ENCODE measurements around the gene ARHGAP21. TPM values are rescaled to one million over a fixed set of nuclear protein-coding genes. Genes with fewer than 3 reads are reported as not detected.

The ARHGAP21 gene
- polyA plus RNA-seq, 2 of the 4 experiments (the other 2 are of a cell fraction) = 30.5 to 84.4 TPM

- TF ChIP-seq ZC3H11A (IDR thresholded peaks at IDR 0.05) = no peak
- TF ChIP-seq BHLHE40 (IDR thresholded peaks at IDR 0.05; ENCODE audit: low read depth, low read length) = no peak
- no peak for TF ChIP-seq USF2 (IDR thresholded peaks at IDR 0.05)
- no peak for TF ChIP-seq POLR2A (IDR thresholded peaks at IDR 0.05; ENCODE audit: low read length)
- no peak for TF ChIP-seq KDM5A (IDR thresholded peaks at IDR 0.05)
- no peak for TF ChIP-seq ESRRA (IDR thresholded peaks at IDR 0.05; ENCODE audit: borderline replicate concordance, low read length)
- no peaks in the 10 kb centered on the region for H3K9me3 ChIP-seq
- ChIA-PET POLR2A (no interaction called here), CTCF (interaction anchor here (0.6 to 1.0 kb wide), 3 partner anchors 8 to 136 kb away, joined by 3 read pairs; no protein-coding TSS in a partner anchor)
- DNase-seq (ENCODE audit: low read depth in 1 of 2, low spot score in 1 of 2) (peak; percentile 30 to 58), ATAC-seq (peak; percentile 64 to 87; a peak in 5 of 6 replicates), FAIRE-seq (no peak)
- 66% methylated on average over 19 of the region's 22 CpGs for WGBS (ENCODE audit: missing lambda C conversion rate)
- H3K27ac ChIP-seq = no peak overlapping the region
- H3K4me2 ChIP-seq = no peak overlapping the region
- no peak overlapping the region for H3K4me3 ChIP-seq
- H3K4me1 ChIP-seq = no peaks in the 10 kb centered on the region
Observed at GRCh38 chr10:24552346-24553016, 171.2 kb downstream of the ARHGAP21 start.

GRCh38 chr10:24551161-24551560 is 172.5 kb downstream of the ARHGAP21 start:
- Histone ChIP-seq H3K27ac (no peak overlapping the region), H3K9me3 (no peaks in the 10 kb centered on the region), H3K4me1 (no peaks in the 10 kb centered on the region), H3K4me3 (no peak overlapping the region), H3K4me2 (no peak overlapping the region)
- no peak for TF ChIP-seq HOXB13 (CRISPR knock-in tag; IDR thresholded peaks at IDR 0.05; ENCODE audit: low read depth)
- no peak for TF ChIP-seq PHF8 (IDR thresholded peaks at IDR 0.05; ENCODE audit: borderline replicate concordance, low read depth)
- no peak for TF ChIP-seq FOSB (CRISPR knock-in tag; IDR thresholded peaks at IDR 0.05)
- TF ChIP-seq ZNF302 (CRISPR knock-in tag; IDR thresholded peaks at IDR 0.05) = no peak
- no peak for TF ChIP-seq JUN (IDR thresholded peaks at IDR 0.05)
- no peak for TF ChIP-seq EP300 (IDR thresholded peaks at IDR 0.05)
- TF ChIP-seq HEYL (CRISPR knock-in tag; IDR thresholded peaks at IDR 0.05) = no peak
- TF ChIP-seq HES2 (IDR thresholded peaks at IDR 0.05) = no peak
- no peak for TF ChIP-seq CHD4 (IDR thresholded peaks at IDR 0.05; ENCODE audit: borderline replicate concordance)
- FAIRE-seq (no peak), DNase-seq (ENCODE audit: low read depth in 1 of 2, low spot score in 1 of 2) (no peak), ATAC-seq (no peak)
- POLR2A ChIA-PET = no interaction called here
- CTCF ChIA-PET = interaction anchor here (0.6 to 0.9 kb wide), 2 partner anchors 19 to 1349 kb away, joined by 3 read pairs; no protein-coding TSS in a partner anchor
- 72% methylated on average over 2 of the region's 2 CpGs for WGBS (ENCODE audit: missing lambda C conversion rate)

- DNase-seq (ENCODE audit: low read depth in 1 of 2, low spot score in 1 of 2) (no peak), ATAC-seq (no peak), FAIRE-seq (no peak)
- no peak overlapping the region for H3K4me2 ChIP-seq
- H3K4me3 ChIP-seq = no peak overlapping the region
- no peaks in the 10 kb centered on the region for H3K4me1 ChIP-seq
- TF ChIP-seq CBX2 (IDR thresholded peaks at IDR 0.05; ENCODE audit: borderline replicate concordance, low read depth) (no peak), PBX3 (IDR thresholded peaks at IDR 0.05) (no peak), KDM5A (IDR thresholded peaks at IDR 0.05) (no peak), SREBF2 (IDR thresholded peaks at IDR 0.05) (no peak), CTCF (IDR thresholded peaks at IDR 0.05) (no peak), JUNB (IDR thresholded peaks at IDR 0.05) (no peak), KDM1A (IDR thresholded peaks at IDR 0.05; ENCODE audit: low read depth) (no peak), REST (IDR thresholded peaks at IDR 0.05) (no peak), PHF8 (IDR thresholded peaks at IDR 0.05; ENCODE audit: borderline replicate concordance, low read depth) (no peak)
- WGBS (ENCODE audit: missing lambda C conversion rate) = 73% methylated on average over 10 of the region's 10 CpGs
- ChIA-PET CTCF (interaction anchor here (0.9 kb wide), 1 partner anchor 19 kb away, joined by 3 read pairs; no protein-coding TSS in a partner anchor), POLR2A (no interaction called here)
- H3K9me3 ChIP-seq = no peaks in the 10 kb centered on the region
- no peak overlapping the region for H3K27ac ChIP-seq
Observed at GRCh38 chr10:24550680-24551079, 173.0 kb downstream of the ARHGAP21 start.

All from A549 (cell line).